OCI-LY3 (cell line): ENCODE measurements around the gene TRDMT1.

Experiments
- H2AFZ ChIP-seq: fragments of 200-600, 300-600 bp; shearing (Covaris generic); 2 replicates; pipeline ENCODE4 v1.6.0; 2014; ENCODE audit warnings: antibody characterized with exemption, low read depth, low read length
- H3K27ac ChIP-seq: fragments of 200-600, 300-600 bp; sonication (generic); 2 replicates; pipeline ENCODE4 v1.5.1; 2014; ENCODE audit warnings: mild to moderate bottlenecking, low read length, moderate library complexity, mixed read lengths
- H3K27me3 ChIP-seq: fragments of 200-600, 300-600 bp; sonication (generic); 2 replicates; pipeline ENCODE4 v1.6.1; 2014; ENCODE audit warnings: low read depth, low read length, mixed read lengths
- H3K36me3 ChIP-seq: fragments of 200-600, 300-600 bp; sonication (generic); replicated peaks from 2 replicates; pipeline ENCODE3; 2014; ENCODE audit warnings: low read depth, low read length, mixed read lengths
- H3K4me1 ChIP-seq: fragments of 300-600, 200-600 bp; sonication (generic); 2 replicates; pipeline ENCODE4 v1.6.1; 2014; ENCODE audit warnings: low read length, mixed read lengths
- H3K4me2 ChIP-seq: fragments of 200-600, 300-600 bp; sonication (generic); 2 replicates; pipeline ENCODE4 v1.6.1; 2014; ENCODE audit warnings: low read length, mixed read lengths
- H3K4me3 ChIP-seq: fragments of 300-600, 200-600 bp; sonication (generic); 2 replicates; pipeline ENCODE4 v1.5.1; 2014; ENCODE audit warnings: antibody characterized with exemption, mild to moderate bottlenecking, low read length, moderate library complexity
- H3K79me2 ChIP-seq: fragments of 300-600, 200-600 bp; shearing (Covaris generic); 2 replicates; pipeline ENCODE4 v1.6.1; 2014; ENCODE audit warnings: mild to moderate bottlenecking, low read length, mixed read lengths
- H3K9ac ChIP-seq: fragments of 300-600, 200-600 bp; shearing (Covaris generic); 2 replicates; pipeline ENCODE4 v1.6.0; 2014; ENCODE audit warnings: mild to moderate bottlenecking, low read length, moderate library complexity
- H3K9me3 ChIP-seq: fragments of 200-600, 300-600 bp; shearing (Covaris generic); 2 replicates; pipeline ENCODE4 v1.6.1; 2014; ENCODE audit warnings: low read length, mixed read lengths; ENCODE audit not compliant: insufficient read depth
- H4K20me1 ChIP-seq: fragments of 200-600, 300-600 bp; sonication (generic); 2 replicates; pipeline ENCODE4 v1.6.1; 2016; ENCODE audit warnings: low read length, mixed read lengths; ENCODE audit not compliant: insufficient read depth
- CTCF ChIP-seq: fragments of 200-600, 300-600 bp; sonication (generic); IDR thresholded peaks from 2 replicates; pipeline ENCODE4 v1.5.1; 2014; ENCODE audit warnings: antibody characterized with exemption, low read length, low read depth
- EZH2phosphoT487 ChIP-seq: fragments of 200-600 bp; shearing (Covaris generic); IDR thresholded peaks from 2 replicates; pipeline ENCODE4 v1.6.1; 2018; ENCODE audit warnings: antibody characterized with exemption, mixed run types, low read depth

The TRDMT1 gene

DNA sequence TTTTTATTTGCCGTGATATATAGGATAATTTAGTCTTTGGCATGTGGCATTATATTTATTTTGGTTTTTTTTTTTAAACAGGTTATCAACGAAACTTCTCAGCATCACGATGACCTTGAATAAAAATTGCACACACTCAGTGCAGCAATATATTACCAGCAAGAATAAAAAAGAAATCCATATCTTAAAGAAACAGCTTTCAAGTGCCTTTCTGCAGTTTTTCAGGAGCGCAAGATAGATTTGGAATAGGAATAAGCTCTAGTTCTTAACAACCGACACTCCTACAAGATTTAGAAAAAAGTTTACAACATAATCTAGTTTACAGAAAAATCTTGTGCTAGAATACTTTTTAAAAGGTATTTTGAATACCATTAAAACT lies 35.7 kb upstream of the TRDMT1 start:
- Histone ChIP-seq H3K79me2 (peaks cover 9% of the 10 kb centered on the region; the same call in 1 of the 2 replicates), H3K27ac (no peak overlapping the region), H3K4me2 (no peak overlapping the region), H3K27me3 (no peaks in the 10 kb centered on the region), H3K9ac (no peak overlapping the region), H3K36me3 (peaks cover 53% of the 10 kb centered on the region), H4K20me1 (peaks cover 40% of the 10 kb centered on the region), H3K9me3 (no peaks in the 10 kb centered on the region), H3K4me1 (peaks cover 6% of the 10 kb centered on the region), H2AFZ (no peak overlapping the region), H3K4me3 (no peak overlapping the region)
- no peak for TF ChIP-seq CTCF
- no peak for TF ChIP-seq EZH2phosphoT487

GRCh38 chr10:17236468-17237148 lies 35.1 kb upstream of the TRDMT1 start:
- Histone ChIP-seq H3K36me3 (peaks cover 58% of the 10 kb centered on the region), H3K4me2 (no peak overlapping the region), H3K27me3 (no peaks in the 10 kb centered on the region), H3K27ac (no peak overlapping the region), H3K79me2 (peaks cover 15% of the 10 kb centered on the region), H2AFZ (no peak overlapping the region), H4K20me1 (peaks cover 45% of the 10 kb centered on the region), H3K4me1 (peaks cover 12% of the 10 kb centered on the region), H3K4me3 (no peak overlapping the region), H3K9ac (no peak overlapping the region), H3K9me3 (no peaks in the 10 kb centered on the region)
- TF ChIP-seq EZH2phosphoT487 (no peak), CTCF (no peak)

DNA sequence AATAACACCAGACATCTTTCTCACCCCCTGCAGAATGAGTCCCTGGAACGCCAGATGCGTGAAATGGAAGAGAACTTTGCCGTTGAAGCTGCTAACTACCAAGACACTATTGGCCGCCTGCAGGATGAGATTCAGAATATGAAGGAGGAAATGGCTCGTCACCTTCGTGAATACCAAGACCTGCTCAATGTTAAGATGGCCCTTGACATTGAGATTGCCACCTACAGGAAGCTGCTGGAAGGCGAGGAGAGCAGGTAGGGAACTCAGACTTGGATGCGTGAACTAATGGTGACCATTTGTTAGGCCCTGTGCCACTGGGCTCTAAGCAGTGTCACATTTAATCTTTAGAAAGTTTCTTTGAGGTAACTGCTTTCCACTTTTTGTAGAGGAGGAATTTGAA lies 33.7 kb upstream of the TRDMT1 start:
- Histone ChIP-seq H3K9ac (no peak overlapping the region), H3K36me3 (peaks cover 70% of the 10 kb centered on the region), H3K4me2 (no peak overlapping the region), H4K20me1 (peaks cover 57% of the 10 kb centered on the region), H3K4me3 (no peak overlapping the region), H3K9me3 (no peaks in the 10 kb centered on the region), H3K27me3 (no peaks in the 10 kb centered on the region), H3K4me1 (peaks cover 20% of the 10 kb centered on the region), H2AFZ (no peak overlapping the region), H3K79me2 (peaks cover 29% of the 10 kb centered on the region), H3K27ac (no peak overlapping the region)
- TF ChIP-seq CTCF (no peak), EZH2phosphoT487 (no peak)

DNA sequence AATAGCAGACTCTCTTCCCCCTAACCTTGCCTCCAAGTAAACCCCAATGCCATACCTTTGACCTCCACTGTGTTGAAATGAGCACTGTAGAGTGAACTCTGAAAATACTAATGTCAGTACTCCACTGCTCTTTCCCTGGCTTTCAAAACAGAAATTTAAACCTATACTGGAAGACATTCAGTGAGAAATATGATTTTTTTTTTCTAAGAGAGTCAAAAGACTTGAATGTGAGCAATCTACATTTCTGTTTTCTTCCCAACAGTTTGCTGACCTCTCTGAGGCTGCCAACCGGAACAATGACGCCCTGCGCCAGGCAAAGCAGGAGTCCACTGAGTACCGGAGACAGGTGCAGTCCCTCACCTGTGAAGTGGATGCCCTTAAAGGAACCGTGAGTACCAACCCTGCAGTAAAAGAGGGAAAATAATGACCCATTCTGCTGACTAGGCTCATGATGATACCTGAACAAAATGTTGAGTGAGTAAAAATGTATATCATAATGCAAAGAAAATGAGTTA lies 33.0 kb upstream of the TRDMT1 start:
- H3K79me2 ChIP-seq = peaks cover 36% of the 10 kb centered on the region
- H3K27ac ChIP-seq = no peak overlapping the region
- H3K27me3 ChIP-seq = no peaks in the 10 kb centered on the region
- H3K9ac ChIP-seq = no peak overlapping the region
- no peak overlapping the region for H3K4me3 ChIP-seq
- no peak overlapping the region for H3K4me2 ChIP-seq
- H3K36me3 ChIP-seq = peaks cover 72% of the 10 kb centered on the region
- H2AFZ ChIP-seq = no peak overlapping the region
- no peaks in the 10 kb centered on the region for H3K9me3 ChIP-seq
- no peak for TF ChIP-seq EZH2phosphoT487
- no peak for TF ChIP-seq CTCF
- H3K4me1 ChIP-seq = peaks cover 20% of the 10 kb centered on the region
- peaks cover 57% of the 10 kb centered on the region for H4K20me1 ChIP-seq
